Testis (tissue), 3 donors: ENCODE results near the gene PIGN. TPM values are rescaled to one million over a fixed set of nuclear protein-coding genes. Genes with fewer than 3 reads are reported as not detected.

Experiments
- DNase-seq: peaks from one replicate; pipeline ENCODE4 v3.0.0-alpha.2; 2019
- H3K27ac ChIP-seq, 2 donors: fragments of 200-600 bp; sonication (generic); one replicate each; pipeline ENCODE4 v1.5.1; 2019
- H3K27me3 ChIP-seq: fragments of 200-600 bp; sonication (generic); one replicate; pipeline ENCODE4 v1.5.1; 2019
- H3K36me3 ChIP-seq: fragments of 200-600 bp; sonication (generic); one replicate; pipeline ENCODE4 v1.5.1; 2017; ENCODE audit warnings: low read depth; ENCODE audit errors: missing control alignments
- H3K4me1 ChIP-seq: fragments of 200-600 bp; sonication (generic); one replicate; pipeline ENCODE4 v1.5.1; 2019
- H3K4me3 ChIP-seq, 2 donors: fragments of 200-600 bp; sonication (generic); one replicate each; pipeline ENCODE4 v1.5.1; 2017 to 2019
- H3K9me3 ChIP-seq: fragments of 200-600 bp; sonication (generic); one replicate; pipeline ENCODE4 v1.5.1; 2017
- POLR2A ChIP-seq: fragments of 450-650 bp; IDR thresholded peaks from one replicate; pipeline ENCODE4 v1.6.1; 2017; ENCODE audit warnings: antibody characterized with exemption, mild to moderate bottlenecking, moderate library complexity
- WGBS, 2 donors: methylation state at CpG; one replicate each; pipeline ENCODE4 v1.1.5; 2018; 5-methylcytosine and 5-hydroxymethylcytosine counted together
- intact Hi-C: fragments of 100-400 bp; cut with DNase I; formaldehyde crosslinking; loops from one replicate; pipeline ENCODE4 v1.15.1; 2023; ENCODE audit warnings: low total_unique reads
- polyA plus RNA-seq: library from polyadenylated mRNA; stranded (reverse); fragments of 350-450 nt; fragmentation: Illumina TruSeq; extraction: RNeasy Lipid Tissue Mini Kit (QIAGEN cat#74804); gene quantifications from one replicate; pipeline ENCODE4 v1.2.3, GENCODE V29; 2014; ENCODE audit warnings: low read depth, low replicate concordance; ENCODE audit not compliant: insufficient read depth
- total RNA-seq, 2 donors: library from RNA; depleted of rRNA; stranded (reverse); fragments of >200 nt; gene quantifications; one replicate each; pipeline ENCODE4 v1.2.3, GENCODE V29; 2016
- TF ChIP-seq, protein P1 (sequence below), 3 experiments: fragments of 450-650 bp in 2 of 3; fragments of 200-600 bp in 1 of 3; sonication (generic) in 1 of 3; IDR thresholded peaks; one replicate each; pipeline ENCODE4 v1.5.1; 2016 to 2019; ENCODE audit warnings: antibody characterized with exemption in 3 of 3, mild to moderate bottlenecking in 2 of 3, moderate library complexity in 1 of 3

Gene PIGN
- total and polyA plus RNA-seq, 3 donors from 2014 or later = 28.2 to 30.6 (median 30.6) TPM

DNA sequence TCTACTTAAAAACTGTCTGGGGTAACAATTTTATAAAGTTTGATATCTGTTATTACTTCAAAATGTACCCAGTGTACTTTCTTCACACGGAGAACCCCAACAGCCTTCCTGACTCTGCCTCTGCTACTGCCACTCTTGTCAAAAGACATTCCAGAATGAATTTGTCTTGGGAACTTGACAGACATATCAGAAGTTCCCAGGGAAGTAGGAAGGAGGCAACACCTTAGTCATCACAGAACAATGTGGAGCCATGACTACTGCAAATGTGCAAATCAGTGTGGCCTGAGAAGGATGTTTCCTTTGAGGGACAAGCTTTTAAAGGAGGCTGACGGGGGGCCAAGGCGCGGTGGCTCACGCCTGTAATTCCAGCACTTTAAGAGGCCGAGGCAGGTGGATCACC is 160.3 kb downstream of the PIGN start:
- no peak overlapping the region for H3K27ac ChIP-seq
- no peak for DNase-seq
- H3K27me3 ChIP-seq = no peaks in the 10 kb centered on the region
- TF ChIP-seq POLR2A = no peak
- TF ChIP-seq, protein P1, sequence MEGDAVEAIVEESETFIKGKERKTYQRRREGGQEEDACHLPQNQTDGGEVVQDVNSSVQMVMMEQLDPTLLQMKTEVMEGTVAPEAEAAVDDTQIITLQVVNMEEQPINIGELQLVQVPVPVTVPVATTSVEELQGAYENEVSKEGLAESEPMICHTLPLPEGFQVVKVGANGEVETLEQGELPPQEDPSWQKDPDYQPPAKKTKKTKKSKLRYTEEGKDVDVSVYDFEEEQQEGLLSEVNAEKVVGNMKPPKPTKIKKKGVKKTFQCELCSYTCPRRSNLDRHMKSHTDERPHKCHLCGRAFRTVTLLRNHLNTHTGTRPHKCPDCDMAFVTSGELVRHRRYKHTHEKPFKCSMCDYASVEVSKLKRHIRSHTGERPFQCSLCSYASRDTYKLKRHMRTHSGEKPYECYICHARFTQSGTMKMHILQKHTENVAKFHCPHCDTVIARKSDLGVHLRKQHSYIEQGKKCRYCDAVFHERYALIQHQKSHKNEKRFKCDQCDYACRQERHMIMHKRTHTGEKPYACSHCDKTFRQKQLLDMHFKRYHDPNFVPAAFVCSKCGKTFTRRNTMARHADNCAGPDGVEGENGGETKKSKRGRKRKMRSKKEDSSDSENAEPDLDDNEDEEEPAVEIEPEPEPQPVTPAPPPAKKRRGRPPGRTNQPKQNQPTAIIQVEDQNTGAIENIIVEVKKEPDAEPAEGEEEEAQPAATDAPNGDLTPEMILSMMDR (IDR thresholded peaks at IDR 0.05) = no peak
- H3K4me3 ChIP-seq = no peak overlapping the region
- intact Hi-C loops = no loop called here
- WGBS, 2 donors = 91% methylated on average over 6 of the region's 6 CpGs
- no peaks in the 10 kb centered on the region for H3K36me3 ChIP-seq
- no peaks in the 10 kb centered on the region for H3K4me1 ChIP-seq
- H3K9me3 ChIP-seq = no peaks in the 10 kb centered on the region

DNA sequence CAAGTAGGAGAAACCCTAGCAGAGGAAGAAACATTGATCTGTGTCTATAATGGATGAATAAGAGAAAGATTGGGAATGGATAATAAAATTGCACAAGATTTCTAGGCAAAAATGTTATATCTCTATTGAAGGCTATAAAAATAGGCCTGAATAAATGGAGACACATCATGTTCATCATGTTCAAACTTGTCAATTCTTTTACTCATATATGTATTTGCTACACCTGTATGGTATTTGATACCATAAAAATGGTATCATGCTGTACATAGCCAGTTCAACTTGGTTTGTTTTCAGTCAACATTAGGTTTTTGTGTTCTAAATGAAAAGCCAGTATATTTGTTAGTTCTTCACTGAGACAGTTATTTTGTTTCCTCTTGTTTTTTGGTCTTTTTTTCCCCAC is 161.9 kb downstream of the PIGN start:
- DNase-seq = no peak
- no peak for TF ChIP-seq POLR2A
- TF ChIP-seq, protein P1 (IDR thresholded peaks at IDR 0.05) = no peak
- Histone ChIP-seq H3K4me3 (no peak overlapping the region), H3K4me1 (no peaks in the 10 kb centered on the region), H3K27me3 (no peaks in the 10 kb centered on the region), H3K9me3 (no peaks in the 10 kb centered on the region), H3K36me3 (no peaks in the 10 kb centered on the region), H3K27ac (no peak overlapping the region)
- intact Hi-C loops = no loop called here

DNA sequence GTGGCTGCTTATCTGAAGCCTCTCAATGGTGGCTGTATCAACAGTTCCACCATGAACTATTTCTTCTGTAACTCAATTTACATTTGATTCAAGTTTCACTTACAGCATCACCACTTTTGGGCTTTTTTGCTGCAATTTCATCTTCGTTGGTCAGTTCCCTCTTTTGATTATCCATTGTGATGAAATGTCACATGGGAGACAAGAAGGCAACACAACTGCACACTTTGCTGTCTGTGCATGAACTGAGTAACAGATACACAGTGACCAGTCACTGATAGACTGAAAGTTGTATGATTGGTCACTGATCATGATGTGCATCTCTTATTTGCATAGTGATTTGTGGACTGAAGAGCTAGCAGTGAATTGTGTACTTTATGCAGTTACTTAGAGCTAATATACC is 163.3 kb downstream of the PIGN start:
- H3K27me3 ChIP-seq = no peaks in the 10 kb centered on the region
- no peaks in the 10 kb centered on the region for H3K36me3 ChIP-seq
- intact Hi-C loops = no loop called here
- H3K4me1 ChIP-seq = no peaks in the 10 kb centered on the region
- TF ChIP-seq POLR2A = no peak
- TF ChIP-seq, protein P1 (IDR thresholded peaks at IDR 0.05) = no peak
- no peak overlapping the region for H3K27ac ChIP-seq
- 78 to 86% methylated on average over 1 of the region's 1 CpG for WGBS, 2 donors
- no peaks in the 10 kb centered on the region for H3K9me3 ChIP-seq
- DNase-seq = no peak
- H3K4me3 ChIP-seq = no peak overlapping the region

DNA sequence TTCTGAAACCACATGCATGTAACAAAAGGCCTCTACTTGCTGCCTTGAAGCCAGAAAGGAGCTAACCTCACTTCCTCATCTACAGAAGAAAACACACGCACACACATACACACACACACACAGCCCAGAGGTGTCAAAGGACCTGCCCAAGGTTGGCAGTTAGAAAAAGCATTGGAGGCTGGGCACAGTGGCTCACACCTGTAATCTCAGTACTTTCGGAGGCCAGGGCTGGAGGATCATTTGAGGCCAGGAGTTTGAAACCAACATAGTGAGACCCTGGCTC is 168.2 kb downstream of the PIGN start:
- Histone ChIP-seq H3K4me3 (no peak overlapping the region), H3K27me3 (no peaks in the 10 kb centered on the region), H3K9me3 (no peaks in the 10 kb centered on the region), H3K4me1 (no peaks in the 10 kb centered on the region), H3K36me3 (no peaks in the 10 kb centered on the region), H3K27ac (peak overlapping the region in 1 of 2 donors; percentile 12)
- no peak for DNase-seq
- WGBS, 2 donors = 50 to 64% methylated on average over 2 of the region's 2 CpGs
- intact Hi-C loops = no loop called here
- TF ChIP-seq, protein P1 (IDR thresholded peaks at IDR 0.05) = no peak
- TF ChIP-seq POLR2A = no peak

DNA sequence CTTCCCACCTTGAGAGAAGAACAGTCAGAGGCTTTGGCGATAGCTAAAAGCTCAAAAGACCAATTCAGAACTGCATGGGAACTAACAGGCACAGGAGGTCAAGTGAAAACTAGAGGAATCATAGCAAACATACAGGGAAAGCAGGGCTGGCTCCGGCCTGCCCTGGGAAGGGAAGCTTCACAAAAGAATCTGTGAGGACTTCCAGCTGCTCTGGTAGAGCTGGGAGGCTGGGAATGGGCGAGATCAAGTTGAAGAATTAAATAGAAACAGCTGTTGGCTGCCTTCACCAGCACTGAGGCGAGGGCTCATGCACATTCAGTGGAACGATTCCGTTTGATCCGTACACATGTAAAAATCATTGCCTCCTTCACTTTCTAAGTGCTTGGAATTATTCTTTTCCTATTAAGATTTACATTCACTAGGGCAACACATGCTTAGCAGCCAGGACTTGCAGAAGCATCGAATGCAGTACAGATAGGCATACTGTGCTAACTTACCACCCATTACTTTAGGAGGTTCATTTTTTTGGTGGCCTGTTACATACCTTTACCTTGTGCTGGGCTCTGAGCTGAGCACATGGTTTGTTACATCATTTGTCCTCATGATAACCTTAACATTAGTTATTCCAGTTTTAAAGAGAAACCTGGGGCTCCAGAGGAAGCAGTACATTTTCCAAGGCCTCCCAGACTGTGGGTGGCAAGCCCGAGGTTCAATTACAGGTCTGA is 168.7 kb downstream of the PIGN start:
- intact Hi-C loops = no loop called here
- DNase-seq = peak; percentile 70
- 47 to 57% methylated on average over 9 of the region's 9 CpGs for WGBS, 2 donors

More for the DNA sequence above, 168.7 kb downstream of the PIGN start:
- Histone ChIP-seq H3K27ac (peak overlapping the region in 1 of 2 donors; percentile 12), H3K36me3 (no peaks in the 10 kb centered on the region), H3K4me1 (no peaks in the 10 kb centered on the region), H3K9me3 (no peaks in the 10 kb centered on the region), H3K27me3 (no peaks in the 10 kb centered on the region), H3K4me3 (no peak overlapping the region)
- no peak for TF ChIP-seq POLR2A
- TF ChIP-seq, protein P1 (IDR thresholded peaks at IDR 0.05) = no peak
